Stimulated activated CD4-positive, alpha-beta T cell treated with anti-CD3 and anti-CD28 coated beads, Interleukin-12 subunit alpha, Interleukin-12 subunit beta, amount 100 ng/mL, for 48 hours (primary cell): ENCODE results near the gene TBATA.
A peak's percentile ranks its signal among the peaks of the same experiment; 100 is the strongest.

ENCODE experiments used
- DNase-seq, 3 donors: peaks; one replicate each; pipeline ENCODE4 v3.0.0-alpha.2; 2020; ENCODE audit warnings: low read depth in 2 of 3, low spot score in 1 of 3

The TBATA gene, protein sequence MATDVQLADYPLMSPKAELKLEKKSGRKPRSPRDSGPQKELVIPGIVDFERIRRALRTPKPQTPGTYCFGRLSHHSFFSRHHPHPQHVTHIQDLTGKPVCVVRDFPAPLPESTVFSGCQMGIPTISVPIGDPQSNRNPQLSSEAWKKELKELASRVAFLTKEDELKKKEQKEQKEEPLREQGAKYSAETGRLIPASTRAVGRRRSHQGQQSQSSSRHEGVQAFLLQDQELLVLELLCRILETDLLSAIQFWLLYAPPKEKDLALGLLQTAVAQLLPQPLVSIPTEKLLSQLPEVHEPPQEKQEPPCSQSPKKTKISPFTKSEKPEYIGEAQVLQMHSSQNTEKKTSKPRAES

DNA sequence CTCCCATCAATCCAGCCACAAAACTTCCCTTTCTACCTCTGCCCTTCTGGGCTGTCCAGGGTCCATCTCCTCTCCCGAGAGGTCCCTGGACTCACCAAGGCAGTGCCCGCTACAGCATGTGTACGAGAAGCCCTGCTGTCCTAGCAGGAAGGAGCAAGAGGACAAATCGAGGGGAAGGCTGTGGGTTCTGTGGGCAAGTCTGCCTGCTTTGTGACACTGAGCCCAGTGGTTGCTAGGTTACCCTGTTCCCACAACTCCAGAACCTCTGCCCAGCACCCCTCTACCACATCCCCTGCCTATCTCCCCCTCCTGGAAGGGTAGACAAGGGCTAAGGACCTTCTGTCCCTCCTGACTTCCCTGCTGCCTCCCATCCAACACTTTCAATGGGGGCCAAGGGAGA, at the start of gene TBATA:
TBATA (minus strand) TSS at position 188 of the 400 bp plus-strand sequence. CDS start 1,998 bp downstream, outside the sequence.
- DNase-seq, result no peak

DNA sequence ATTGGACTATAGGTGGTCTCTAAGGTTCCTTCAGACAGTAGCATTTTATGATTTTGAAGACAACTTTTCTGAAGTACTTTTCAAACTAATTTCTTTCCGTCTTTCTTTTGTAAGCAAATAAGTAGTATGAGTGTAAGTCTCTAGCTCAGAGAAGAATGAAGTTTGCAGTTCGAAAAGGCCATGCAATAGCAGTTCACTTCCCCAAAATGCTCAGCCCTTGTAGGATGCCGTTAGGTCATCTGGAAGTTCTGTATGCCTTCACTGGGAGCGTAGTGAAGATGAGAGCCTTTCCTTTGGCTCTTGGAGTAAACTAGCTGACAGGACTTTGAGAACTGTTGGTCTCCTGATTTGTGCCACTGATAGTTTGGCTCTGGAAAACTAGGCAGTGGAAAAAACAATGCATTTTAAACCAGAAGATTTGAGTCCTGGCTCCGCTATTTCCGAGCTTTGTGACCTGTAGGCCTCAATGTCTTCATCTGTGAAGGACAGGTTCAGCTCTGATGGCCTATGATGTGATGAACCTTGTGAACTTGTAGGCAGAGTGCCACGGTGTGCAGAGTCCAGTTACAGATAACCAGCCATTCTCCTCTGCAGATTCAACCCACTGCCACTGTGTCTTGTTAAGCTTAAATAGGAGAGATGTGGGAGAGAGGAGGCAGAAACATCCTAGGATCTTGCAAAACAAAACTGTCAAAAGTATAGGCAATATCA, 49.4 kb upstream of the TBATA start:
- DNase-seq, result no peak

DNA sequence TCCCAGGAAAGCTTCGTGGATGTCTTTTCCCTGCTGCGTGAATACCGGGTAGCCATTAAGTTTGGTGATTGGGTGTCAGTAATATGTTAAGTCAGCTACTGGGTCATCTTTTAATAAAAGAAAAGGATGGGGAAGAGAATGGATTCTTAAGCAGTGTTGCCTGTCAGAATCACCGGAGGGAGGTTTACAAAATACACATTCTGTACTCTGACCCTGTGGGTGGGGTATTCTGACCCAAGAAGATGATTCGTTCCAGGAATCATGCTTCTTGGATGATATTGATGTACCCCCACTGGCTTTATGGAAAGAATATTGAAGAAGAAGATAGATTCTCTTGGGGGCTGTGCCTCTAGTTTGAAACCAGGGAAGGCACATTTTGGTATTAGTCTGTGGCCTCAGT, 48.8 kb upstream of the TBATA start:
- no peak for DNase-seq

DNA sequence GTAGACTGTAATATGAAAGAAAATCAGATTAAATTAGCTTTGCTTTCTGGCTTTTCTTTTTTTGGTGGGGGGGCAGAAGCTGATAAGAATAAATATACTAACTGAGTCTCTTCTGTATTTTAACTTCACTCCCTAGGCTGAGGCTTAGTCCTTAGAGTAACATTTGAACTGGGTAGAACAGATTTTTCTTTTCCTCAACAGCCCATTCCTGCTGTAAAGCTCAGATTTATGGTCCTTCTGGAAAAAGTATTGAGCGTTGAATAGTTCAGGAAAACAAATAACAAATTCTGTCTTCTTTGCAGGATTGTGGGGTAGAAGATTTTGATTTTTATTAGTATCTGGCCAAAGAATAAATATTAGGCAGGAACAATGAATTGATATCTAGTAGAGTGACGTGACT, 48.4 kb upstream of the TBATA start:
- no peak for DNase-seq

DNA sequence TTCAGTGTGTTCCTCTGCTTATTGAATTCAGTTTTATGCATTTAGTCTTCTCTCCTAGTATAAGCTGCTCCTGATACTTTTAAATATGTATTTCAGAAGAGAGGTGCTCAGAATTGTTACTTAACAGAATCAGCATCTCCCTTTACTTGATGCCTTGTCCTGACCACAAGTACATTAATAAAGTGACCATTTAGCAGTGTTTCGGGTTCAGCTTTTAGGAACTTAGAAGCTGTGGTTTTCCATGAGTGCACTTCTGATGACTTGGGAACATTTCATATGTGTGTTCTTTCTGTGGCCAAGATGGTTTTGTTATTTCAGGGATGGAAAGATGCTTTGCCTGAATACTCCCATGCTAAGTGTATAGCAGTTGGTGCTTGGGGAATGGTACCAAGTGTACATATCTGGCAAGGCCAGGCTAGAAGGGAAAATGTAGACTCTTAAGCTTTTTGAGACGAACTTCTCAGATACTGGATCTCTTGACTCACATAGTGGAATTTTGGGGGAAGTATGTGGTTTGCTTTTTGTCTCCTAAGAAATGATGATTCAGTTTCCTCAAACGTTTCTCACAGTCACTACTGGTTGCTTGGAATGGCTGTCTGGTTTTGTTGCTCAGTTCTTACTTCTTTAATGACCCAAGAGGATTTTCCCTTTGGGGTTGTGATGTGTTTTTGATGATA, 47.8 kb upstream of the TBATA start:
- DNase-seq, result no peak

DNA sequence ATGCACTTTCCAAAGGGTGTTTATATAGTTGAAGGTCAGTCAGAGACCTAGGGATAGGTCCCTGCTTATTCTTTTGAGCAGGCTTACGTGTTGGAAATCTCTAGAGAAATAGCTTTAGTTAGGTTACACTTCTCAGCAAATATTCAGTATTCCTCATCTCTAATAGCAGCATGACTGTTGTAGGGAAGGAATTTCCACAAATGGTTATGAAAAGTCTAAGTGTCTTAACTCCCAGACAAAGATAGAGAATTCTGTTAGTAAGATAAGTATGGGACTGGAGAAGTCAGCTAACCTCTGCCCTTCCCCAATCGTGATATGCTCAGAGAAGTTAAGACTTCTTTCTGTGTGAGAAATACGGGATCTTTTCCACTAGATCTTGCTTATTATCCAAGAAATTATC, 47.0 kb upstream of the TBATA start:
- no peak for DNase-seq

DNA sequence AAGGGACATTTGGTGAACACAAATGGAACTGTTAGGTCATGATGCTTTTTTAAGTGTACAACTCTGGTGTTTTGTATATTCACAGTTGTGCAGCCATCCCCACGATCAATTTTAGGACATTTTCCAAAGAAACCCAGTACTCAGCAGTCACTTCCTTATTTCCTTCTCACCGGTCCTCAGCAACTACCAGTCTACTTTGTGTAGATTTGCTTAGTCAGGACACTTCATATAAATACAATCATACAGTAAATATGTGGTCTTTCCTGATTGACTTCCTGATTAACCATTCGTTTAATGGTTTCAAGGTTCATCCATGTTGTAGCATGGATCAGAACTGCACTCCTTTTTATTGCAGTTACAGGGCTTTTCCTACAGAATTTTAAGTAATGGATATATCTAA, 45.0 kb upstream of the TBATA start:
- DNase-seq, result no peak

DNA sequence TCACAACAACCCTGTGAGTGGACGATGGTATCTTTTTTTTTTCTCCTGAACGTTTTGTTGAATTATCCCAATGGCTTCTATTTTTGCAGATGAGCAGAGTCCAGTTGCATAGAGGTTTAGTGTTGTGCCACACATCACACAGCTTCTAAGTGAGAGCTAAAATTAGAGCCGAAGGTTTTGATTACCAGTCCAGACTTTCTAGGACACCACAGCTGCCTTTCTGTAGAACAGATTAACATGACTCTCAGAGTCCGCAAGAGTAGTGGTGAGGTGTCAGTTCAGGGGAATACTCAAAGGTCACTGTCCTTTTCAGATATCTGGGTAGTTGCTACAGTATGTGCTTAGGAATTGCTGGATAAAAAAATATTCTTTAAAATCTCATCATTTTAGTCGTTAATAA, 44.4 kb upstream of the TBATA start:
- no peak for DNase-seq

DNA sequence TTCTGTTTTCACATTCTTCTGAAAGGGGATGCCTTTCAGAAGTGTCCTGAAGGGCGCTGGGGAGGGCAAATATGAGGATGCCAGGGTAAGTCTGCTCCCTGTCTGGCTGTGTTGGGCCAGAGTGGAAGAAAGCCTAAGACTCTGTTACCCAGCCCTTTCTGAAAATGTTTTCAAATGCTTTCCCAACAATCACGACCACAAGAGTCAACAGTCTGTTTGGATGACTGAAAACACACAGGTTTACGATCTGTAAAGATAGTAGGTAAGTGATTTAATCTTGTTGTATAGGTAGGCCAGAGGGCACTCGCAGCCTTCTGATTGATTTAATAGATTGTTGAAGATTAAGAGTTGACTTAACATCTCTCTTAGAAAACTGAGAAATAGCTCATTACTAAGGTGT, 43.7 kb upstream of the TBATA start:
- DNase-seq, result no peak

DNA sequence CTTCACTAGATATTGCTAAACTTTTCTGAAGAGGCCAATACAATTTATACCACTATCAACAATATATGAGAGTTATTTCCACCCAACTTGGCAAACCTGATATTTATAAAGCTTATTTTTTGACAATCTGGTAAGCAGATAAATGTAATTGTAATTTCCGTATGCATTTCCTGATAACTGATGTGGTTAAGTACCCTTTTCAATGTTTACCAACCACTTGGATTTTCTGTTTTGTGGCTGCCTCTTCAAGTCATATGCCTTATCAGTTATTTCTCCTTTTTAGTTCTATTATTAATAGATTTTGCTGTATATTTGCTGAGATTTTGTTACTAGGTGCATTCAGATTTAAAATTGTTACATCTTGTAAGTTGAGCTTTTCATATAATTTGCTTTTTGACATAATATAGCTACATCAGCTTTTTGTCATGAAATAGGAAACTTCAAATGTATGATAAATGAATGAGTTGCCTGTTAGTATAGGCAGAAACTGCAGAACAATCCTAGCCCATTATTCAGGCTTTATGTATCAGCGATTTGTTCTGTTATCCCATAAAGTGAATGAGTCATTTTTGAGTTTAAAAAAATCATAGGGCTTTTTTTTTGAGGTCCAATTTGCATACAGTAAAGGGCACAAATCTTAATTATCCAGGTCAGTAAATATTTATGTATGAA, 42.0 kb upstream of the TBATA start:
- DNase-seq, result no peak

DNA sequence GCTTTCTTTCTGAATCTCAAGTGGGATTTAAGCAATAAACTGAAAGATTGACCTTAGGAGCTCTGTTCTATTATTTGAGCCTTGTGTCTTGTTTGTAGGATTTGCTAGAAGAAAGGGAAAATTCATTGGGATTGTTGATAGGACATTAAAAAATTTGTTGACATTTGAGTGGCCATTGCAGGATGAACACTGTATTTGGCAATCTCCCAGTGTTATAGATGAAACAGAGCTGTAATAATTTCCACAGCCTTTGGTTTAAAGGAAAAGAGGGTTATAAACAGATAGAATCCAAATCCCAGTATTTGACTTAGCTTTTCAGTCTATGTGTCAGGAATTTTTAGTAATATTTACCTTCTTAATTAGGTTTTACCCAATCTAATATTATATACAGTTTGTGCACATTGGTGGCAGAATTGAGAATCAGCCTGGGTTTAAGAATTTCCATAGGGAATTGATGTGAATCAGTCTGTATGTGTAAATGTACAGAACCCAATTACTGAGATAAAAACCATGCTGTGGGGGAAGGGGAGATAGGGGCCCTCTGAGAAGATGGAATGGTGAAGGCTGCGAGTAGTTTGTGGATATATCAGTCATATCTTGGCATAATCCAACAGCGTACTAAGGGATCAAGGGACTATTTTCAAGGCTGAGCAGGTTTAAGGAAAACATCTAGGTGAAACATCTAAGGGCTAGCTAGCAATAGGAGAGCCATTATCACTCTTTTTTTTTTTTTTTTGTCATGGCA, 37.1 kb upstream of the TBATA start:
- DNase-seq, result no peak

DNA sequence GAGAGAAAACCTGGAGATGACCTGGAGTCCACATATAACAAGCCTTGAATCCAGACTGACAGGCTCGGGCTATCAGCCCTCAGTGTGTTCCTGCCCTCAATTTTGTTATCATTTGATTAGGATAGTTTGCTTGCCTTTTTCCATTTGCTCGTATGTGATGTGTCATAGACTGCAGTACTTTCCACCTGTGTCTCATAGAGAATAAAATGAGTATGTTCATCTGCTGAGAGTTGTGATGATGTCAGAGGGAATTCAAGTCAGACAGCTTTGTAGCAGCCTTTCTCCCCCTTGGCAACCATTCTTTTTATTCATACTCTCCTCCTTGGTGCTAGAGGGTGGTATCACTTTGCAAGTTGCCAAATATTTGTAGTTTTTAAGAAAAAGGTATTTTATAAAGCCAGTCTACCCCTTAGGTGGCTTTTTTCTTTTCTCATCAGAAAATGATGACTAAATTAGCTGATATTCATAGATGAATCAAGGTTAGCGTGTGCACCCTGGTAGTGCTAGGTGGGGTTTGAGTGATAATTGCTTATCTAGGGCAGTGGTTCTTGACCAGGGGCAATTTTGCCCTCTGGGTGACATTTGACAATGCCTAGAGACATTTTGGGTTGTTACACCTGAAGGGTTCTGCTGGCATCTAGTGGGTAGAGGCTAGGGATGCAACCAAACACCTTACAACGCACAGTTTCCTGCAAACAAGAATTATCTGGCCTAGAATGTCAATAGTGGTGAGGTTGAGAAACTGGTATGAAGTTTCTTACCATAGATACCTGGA, 36.0 kb upstream of the TBATA start:
- DNase-seq, result no peak

DNA sequence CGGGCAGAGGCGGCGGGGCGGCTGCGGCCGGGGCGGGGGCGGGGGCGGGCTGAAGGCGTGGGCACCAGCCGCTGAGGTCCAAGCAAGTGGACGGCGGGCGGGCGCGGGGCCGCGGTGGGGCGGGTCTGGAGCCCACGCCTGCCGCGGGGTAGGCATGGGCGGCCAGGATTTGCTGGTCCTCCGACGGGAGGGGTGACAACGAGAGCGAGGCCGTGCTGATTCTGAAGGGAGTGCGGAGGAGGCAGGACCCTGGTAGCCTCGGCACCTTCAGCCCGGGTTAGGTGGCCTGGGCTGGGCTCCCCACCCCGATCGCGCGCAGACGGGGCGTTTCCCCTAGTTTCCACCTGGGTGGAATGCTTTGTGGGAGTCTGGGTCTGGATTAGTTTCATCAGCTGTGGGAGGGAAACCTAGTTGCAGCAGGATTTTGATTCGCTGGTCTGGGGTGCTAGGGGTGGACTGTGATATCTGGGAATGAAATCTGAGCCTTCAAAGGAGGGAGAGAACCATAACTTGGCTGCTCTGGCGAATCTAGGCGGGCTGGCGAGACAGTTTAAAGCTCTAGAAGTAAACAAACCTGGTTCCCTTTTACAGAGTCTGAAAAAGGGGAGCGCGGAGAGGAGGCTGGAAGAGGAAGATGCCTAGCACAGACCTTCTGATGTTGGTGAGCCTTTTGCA, 31.2 kb upstream of the TBATA start:
- peak in 2 of 3 donors; percentile 17 to 26 for DNase-seq

DNA sequence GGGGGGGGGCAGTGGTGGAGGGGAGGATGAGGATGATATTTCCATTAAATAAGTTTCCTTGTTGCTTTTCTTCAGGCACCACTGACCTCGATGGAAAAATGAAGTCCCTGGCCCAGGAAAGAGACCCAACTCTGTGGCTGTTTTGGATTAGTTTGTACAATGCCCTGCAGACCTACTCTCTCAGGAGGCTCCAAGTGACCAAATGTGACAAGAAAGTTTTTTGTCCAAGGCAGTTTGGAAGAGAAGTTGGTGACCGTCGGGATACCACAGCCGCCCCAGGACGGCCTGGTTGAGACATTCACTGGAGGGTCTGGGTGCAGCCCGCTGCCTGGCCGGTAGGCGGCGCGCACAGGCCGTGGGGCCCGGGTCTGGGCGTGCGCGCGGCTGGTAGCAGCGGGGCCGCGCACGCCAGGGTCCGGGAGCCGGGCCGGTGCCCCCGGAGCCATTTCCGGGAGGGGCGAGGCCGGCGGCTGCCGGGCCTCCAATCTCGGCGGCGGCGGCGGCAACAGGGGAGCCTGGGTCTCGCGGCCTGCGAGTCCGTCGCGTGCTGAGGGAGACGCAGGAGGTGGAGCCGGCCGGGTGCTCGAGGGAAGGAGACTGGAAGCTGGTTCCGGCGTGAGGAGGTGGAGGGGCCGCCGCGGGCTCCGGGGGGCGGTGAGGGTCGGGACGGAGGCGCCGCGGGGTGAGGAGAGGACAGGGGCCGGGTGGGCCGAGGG, 30.5 kb upstream of the TBATA start, which contains the start of gene SGPL1:
SGPL1 (plus strand) TSS at position 445 of the 716 bp plus-strand sequence. CDS start 906 bp downstream, outside the sequence.
- DNase-seq, result peak; percentile 72 to 85 (median 81)

DNA sequence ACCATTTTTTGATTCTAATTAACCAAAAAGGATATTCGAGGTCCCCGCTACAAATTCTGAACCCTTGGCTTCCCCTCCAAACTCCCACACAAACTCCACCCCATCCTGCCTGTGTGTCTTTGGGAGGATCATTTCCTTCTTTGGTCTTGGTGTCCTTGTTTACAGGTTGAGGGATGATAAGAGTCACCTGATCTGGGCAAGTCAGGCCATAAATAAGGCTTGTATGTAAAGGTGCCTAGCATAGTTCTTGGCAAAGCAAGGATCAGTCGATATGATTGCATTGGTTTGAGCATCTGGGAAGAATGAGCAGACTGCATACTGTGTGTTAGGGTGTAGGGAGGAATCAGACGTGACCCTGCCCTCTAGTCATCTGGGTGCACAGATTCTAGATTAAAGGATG, 28.9 kb upstream of the TBATA start:
- DNase-seq, result no peak

DNA sequence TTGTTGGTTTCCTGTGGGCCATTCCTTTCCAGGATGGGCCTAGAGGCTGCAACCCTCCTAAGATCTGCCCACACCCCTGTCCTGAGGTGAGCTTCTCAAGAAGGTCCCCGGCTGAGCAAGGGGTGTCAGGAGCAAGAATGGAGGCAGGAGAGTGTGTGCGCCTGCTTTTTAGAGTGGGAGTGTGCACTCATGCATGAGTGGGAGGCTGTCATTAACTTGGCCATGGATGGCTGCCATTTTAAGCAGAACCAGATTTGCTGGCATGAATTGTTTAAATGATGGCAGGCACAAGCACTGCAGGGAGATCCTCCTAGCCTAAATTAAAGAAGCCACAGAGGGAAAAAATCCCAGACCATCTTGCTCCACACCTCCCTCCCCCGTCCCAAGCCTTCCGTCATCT, 27.6 kb upstream of the TBATA start:
- DNase-seq, result no peak

DNA sequence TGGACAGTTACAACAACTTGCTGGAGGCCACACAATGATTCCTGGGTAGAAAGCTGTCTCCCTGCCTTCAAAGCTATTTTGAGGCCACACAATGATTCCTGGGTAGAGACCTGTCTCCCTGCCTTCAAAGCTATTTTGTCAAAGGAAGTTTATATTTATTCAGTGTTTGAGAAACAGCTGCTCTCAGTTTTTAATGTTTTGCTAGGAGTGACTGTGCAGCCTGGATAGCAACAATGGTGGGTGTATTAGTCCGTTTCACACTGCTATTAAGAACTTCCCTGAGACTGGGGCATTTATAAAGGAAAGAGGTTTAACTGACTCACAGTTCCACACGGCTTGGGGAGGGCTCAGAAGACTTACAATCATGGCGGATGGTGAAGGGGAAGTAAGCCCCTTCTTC, 26.7 kb upstream of the TBATA start:
- no peak for DNase-seq

DNA sequence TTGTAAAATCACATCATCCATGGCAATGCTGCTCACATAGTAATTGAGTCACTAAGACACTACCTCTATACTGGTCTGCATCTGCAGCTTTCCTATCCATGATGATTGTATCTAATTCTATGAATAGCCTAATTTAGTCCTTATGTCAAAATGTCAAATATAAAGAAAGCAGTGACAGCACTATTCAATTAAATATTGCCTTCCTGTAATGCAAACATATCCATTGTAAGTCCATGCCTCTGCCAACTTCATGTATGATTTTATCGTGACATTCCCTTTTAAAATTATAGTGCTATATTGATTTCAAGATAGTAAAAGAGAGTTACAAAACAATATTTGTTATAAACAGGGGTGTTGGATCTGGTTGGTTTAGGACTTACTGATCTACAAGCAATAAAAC, 25.8 kb upstream of the TBATA start:
- DNase-seq, result no peak

DNA sequence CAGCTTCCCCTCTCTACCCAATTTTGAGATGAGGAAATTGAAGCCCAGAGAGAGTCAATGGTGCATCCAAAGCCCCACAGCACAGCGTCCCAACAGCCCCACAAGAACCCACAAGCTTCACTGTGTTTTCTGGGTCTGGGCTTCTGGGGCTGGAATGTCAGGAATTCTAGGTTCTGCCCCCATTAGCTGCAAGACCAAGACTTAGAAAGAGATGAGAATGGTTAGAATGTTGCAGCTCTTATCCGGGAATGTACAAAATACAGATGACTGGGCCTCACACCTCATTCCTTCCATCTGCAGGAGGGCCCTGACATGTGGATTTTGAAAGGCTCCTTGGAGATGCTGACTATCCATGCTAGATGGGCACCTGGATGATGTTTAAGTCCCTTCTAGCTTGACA, 24.5 kb upstream of the TBATA start:
- no peak for DNase-seq
